Lower lobe of right lung (tissue), 2 donors: ENCODE measurements around the gene PDK2. TPM values are rescaled to one million over a fixed set of nuclear protein-coding genes. Genes with fewer than 3 reads are reported as not detected.

Experiments used
- ATAC-seq, 2 donors: fragments of 200-7000 bp; cut with Tn5 transposase; one replicate each; pipeline ENCODE4 v1.9.1; 2020 to 2022; ENCODE audit warnings: mild to moderate bottlenecking in 2 of 2, moderate library complexity in 2 of 2
- DNase-seq: peaks from one replicate; pipeline ENCODE4 v3.0.0-alpha.2; 2020
- H3K27ac ChIP-seq: fragments of 200-600 bp; one replicate; pipeline ENCODE4 v1.8.0; 2022
- H3K27me3 ChIP-seq: fragments of 200-600 bp; one replicate; pipeline ENCODE4 v1.8.0; 2022; ENCODE audit warnings: low read depth
- H3K36me3 ChIP-seq: fragments of 200-600 bp; one replicate; pipeline ENCODE4 v1.8.0; 2022; ENCODE audit warnings: mild to moderate bottlenecking
- H3K4me1 ChIP-seq: fragments of 200-600 bp; one replicate; pipeline ENCODE4 v1.8.0; 2022
- H3K4me3 ChIP-seq: fragments of 200-600 bp; one replicate; pipeline ENCODE4 v1.8.0; 2022; ENCODE audit warnings: mild to moderate bottlenecking
- H3K9me3 ChIP-seq: fragments of 200-600 bp; one replicate; pipeline ENCODE4 v1.8.0; 2022
- intact Hi-C: fragments of 100-400 bp; cut with DNase I; formaldehyde crosslinking; loops from one replicate; pipeline ENCODE4 v1.11.0; 2022
- total RNA-seq: library from RNA; stranded (reverse); fragmentation: NEBNext Ultra II Directional; extraction: Animal tissue kit (Norgen Biotek cat#: 25700); gene quantifications from one replicate; pipeline ENCODE4 v1.2.1, GENCODE V29; 2021
- TF ChIP-seq, protein P1 (sequence below): fragments of 200-600 bp; IDR thresholded peaks from one replicate; pipeline ENCODE4 v1.8.0; 2022; ENCODE audit warnings: antibody characterized with exemption, mild to moderate bottlenecking
- donor health status: DM: no; HTN: yes; CAD: no; lungs with severe emphysema.

The PDK2 gene
- total RNA-seq, 1 donor from 2014 or later = 35.7 TPM

DNA sequence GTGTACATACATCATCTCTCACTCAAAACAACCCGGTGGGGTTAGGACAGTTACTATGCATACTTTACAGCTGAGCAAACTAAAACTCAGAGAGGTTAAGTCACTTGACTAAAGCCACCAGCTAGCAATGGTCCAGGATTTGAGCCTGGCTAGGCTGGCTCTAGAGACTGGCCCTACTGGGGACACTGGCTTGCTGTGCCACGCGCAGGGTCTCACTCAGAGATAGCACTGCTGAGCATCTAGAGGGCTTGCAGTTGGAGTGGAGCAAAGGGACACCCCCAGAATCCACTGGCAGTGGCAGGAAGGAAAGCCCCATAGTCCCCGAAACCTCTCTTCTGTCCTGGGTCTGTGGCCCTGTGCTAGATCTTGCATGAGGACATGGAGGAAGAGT lies 23.7 kb downstream of the PDK2 start:
- Histone ChIP-seq H3K36me3 (no peaks in the 10 kb centered on the region), H3K27ac (no peak overlapping the region), H3K27me3 (peaks cover 43% of the 10 kb centered on the region), H3K9me3 (no peaks in the 10 kb centered on the region), H3K4me1 (peaks cover 8% of the 10 kb centered on the region), H3K4me3 (no peak overlapping the region)
- DNase-seq (no peak), ATAC-seq (no peak)
- intact Hi-C loops = no loop called here
- TF ChIP-seq, protein P1, sequence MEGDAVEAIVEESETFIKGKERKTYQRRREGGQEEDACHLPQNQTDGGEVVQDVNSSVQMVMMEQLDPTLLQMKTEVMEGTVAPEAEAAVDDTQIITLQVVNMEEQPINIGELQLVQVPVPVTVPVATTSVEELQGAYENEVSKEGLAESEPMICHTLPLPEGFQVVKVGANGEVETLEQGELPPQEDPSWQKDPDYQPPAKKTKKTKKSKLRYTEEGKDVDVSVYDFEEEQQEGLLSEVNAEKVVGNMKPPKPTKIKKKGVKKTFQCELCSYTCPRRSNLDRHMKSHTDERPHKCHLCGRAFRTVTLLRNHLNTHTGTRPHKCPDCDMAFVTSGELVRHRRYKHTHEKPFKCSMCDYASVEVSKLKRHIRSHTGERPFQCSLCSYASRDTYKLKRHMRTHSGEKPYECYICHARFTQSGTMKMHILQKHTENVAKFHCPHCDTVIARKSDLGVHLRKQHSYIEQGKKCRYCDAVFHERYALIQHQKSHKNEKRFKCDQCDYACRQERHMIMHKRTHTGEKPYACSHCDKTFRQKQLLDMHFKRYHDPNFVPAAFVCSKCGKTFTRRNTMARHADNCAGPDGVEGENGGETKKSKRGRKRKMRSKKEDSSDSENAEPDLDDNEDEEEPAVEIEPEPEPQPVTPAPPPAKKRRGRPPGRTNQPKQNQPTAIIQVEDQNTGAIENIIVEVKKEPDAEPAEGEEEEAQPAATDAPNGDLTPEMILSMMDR = no peak

DNA sequence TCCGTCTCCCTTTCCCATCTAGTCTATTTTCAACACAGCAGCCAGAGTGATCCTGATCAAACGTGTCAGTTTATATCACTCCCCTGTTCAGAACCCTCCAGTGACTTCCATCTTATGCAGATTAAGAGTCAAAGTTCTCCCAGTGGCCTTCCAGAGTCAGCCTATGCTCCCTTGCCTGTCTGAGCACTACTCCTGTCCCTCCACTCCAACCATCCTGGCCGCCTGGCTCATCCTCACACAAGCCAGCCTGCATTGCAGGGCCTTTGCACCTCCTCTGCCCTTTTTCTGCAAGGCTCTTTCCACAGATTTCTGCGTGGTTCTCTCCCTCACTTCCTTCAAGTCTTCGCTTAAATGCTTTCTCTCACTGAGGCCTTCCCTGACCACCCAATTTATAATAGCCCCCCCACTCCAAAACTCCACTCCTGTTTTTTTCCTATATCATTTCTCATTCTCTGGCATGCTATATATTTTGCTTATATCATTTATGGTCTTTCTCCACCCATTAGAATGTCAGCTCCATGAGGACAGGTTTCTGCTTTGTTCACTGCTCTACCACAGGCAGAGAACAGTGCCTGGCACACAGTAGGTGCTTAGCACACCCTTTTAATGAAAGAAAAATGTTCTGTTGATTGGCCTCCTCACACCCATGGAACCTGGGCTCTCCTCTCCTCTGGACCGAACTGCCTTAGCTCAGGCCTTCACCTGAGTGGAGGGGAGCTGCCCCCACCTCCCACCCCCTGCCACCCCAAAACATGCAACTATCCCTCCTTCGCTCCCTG lies 25.5 kb downstream of the PDK2 start:
- Histone ChIP-seq H3K4me3 (no peak overlapping the region), H3K27ac (no peak overlapping the region), H3K9me3 (no peaks in the 10 kb centered on the region), H3K27me3 (peaks cover 36% of the 10 kb centered on the region), H3K4me1 (peaks cover 8% of the 10 kb centered on the region), H3K36me3 (no peaks in the 10 kb centered on the region)
- intact Hi-C loops = no loop called here
- ATAC-seq (no peak), DNase-seq (no peak)
- TF ChIP-seq, protein P1 = no peak

DNA sequence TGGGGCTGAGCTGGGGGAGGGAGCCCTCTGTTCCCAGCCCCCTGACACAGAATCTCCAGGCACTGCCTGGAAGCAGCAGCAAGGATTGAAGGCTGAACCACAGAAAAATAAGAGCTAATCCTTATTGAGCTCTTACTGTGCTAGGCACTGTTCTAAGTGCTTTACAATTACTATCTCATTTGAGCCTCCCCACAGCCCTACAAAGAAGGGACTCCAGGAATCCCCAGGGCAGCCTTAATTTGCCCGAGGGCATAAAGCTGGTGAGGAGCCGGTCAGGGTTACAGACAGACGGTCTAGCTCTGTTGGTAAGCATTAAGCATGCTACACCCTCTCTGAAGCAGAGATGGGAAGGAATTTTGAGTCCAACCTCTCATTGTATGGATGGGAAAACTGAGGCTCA lies 27.8 kb downstream of the PDK2 start:
- intact Hi-C loops = no loop called here
- peaks cover 19% of the 10 kb centered on the region for H3K27me3 ChIP-seq
- no peak overlapping the region for H3K27ac ChIP-seq
- H3K4me3 ChIP-seq = no peak overlapping the region
- ATAC-seq (no peak), DNase-seq (no peak)
- TF ChIP-seq, protein P1 = no peak
- H3K36me3 ChIP-seq = no peaks in the 10 kb centered on the region
- no peaks in the 10 kb centered on the region for H3K9me3 ChIP-seq
- H3K4me1 ChIP-seq = peaks cover 8% of the 10 kb centered on the region

DNA sequence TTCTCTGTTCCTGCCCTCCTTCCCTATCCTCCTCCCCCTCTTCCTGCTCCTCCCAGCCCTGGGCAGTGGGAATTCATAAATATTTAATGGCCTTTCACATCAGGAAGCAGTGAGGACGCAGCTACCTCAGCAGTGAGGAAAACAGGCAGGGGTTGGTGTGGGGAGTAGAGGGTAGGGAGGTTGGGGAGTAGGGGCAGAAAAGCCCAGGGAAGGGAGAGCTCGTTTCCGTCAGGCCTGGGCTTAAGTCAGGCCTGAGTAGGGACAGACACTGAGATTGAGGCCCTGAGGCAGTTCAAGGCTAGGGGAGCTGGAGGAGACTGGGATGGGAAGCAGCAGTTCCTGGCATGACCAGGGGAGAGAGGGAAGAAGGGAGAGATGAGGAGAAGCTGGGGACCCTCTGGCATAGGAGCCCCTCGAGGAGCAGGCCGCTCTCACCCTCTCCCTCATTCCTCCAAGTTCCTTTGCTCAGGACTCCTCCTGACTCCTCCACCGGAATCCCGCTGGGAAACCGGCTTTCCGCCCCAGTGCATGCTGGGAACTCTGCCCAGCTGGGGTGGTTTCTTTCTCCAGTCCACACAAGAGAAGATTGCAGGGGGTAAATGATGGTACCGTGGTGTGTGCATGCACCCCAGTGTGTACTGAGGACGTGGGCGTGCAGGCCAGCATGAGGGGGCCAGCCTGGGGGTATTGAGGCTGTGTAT lies 28.6 kb downstream of the PDK2 start:
- ATAC-seq (no peak), DNase-seq (no peak)
- peaks cover 16% of the 10 kb centered on the region for H3K27me3 ChIP-seq
- H3K4me3 ChIP-seq = no peak overlapping the region
- H3K4me1 ChIP-seq = peaks cover 13% of the 10 kb centered on the region
- TF ChIP-seq, protein P1 = no peak
- no peaks in the 10 kb centered on the region for H3K36me3 ChIP-seq
- no peaks in the 10 kb centered on the region for H3K9me3 ChIP-seq
- intact Hi-C loops = no loop called here
- H3K27ac ChIP-seq = peak overlapping the region; percentile 63

DNA sequence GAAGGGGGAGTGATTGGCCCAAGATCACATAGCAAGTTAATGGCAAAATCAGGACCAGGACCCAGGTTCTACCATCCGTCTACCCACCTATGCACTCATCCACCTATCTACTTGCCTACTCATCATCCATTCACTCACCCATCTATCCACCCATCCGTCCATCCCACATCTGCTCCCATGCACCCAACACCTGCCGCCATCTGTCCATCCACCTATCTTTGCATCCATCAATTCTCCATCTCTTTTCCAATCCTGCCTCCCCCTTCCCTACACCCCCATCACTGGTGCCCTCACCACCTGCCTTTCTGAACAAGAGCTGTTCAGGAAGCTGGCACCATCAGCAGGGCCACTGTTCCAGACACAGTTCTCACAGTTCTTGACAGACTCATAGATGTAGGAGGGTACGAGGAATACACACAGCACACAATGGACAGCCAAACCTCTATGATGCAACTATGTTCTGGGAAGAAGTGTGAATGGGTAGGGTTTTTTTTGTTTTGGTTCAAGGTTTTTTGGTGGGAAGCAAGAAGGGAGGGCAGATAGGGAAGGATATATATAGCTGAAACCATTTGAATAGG lies 30.4 kb downstream of the PDK2 start:
- Histone ChIP-seq H3K27me3 (peaks cover 19% of the 10 kb centered on the region), H3K4me3 (no peak overlapping the region), H3K4me1 (peaks cover 27% of the 10 kb centered on the region), H3K9me3 (no peaks in the 10 kb centered on the region), H3K36me3 (no peaks in the 10 kb centered on the region), H3K27ac (no peak overlapping the region)
- ATAC-seq = no peak
- TF ChIP-seq, protein P1 = no peak
- no peak for DNase-seq
- intact Hi-C loops = no loop called here
